ENCODE measurements around the gene FOXS1. TPM values are rescaled to one million over a fixed set of nuclear protein-coding genes. Genes with fewer than 3 reads are reported as not detected.

Gene FOXS1
- total RNA-seq (1 to 10 TPM in 2 of 4 donors, under 1 TPM in 2; 0.59 to 3.8 (median 1.2) TPM), polyA plus RNA-seq (1 to 10 TPM in 1 of 3 donors, under 1 TPM in 2; 0.65 to 1.3 (median 0.87) TPM)
- long read RNA-seq, donor 1, partial matches to known transcripts, result 0 of 1 reads
- long read RNA-seq, donor 1, other reads (novel, unspliced or antisense), result 0 of 1 reads
- long read RNA-seq, donor 2, partial matches to known transcripts, result 0 of 1 reads
- long read RNA-seq, donor 2, other reads (novel, unspliced or antisense), result 0 of 1 reads

GRCh38 chr20:31845300-31845863 is at the start of gene FOXS1:
Gene FOXS1, minus strand, starts transcription at chr20:31845604. Its CDS starts 62 bp downstream, at chr20:31845542.
- peak within 1 kb of the TSS; percentile 53 for H3K4me3 ChIP-seq
- no peaks in the 10 kb centered on the region for H3K9me3 ChIP-seq
- peaks cover 0 to 16% (median 3%) of the 10 kb centered on the region in 3 donors for H3K27me3 ChIP-seq (ENCODE audit: insufficient read depth in 3 of 3, low read length in 2 of 3)
- H3K27ac ChIP-seq, result peak within 1 kb of the TSS; percentile 36
- intact Hi-C loops (cut with DNase I), result no loop called here
- WGBS, 3 donors, result 37 to 52% (median 44%) methylated on average over 21 of the region's 21 CpGs
- H3K4me1 ChIP-seq, result no peaks in the 10 kb centered on the region
- H3K36me3 ChIP-seq (ENCODE audit: insufficient read depth in 1 of 2, low read depth in 1 of 2), result no peaks in the 10 kb centered on the region
- ATAC-seq (peak in 3 of 4 donors; percentile 9 to 32 (median 19)), DNase-seq (peak in 1 of 2 donors; percentile 65)
- TF ChIP-seq, protein P1, sequence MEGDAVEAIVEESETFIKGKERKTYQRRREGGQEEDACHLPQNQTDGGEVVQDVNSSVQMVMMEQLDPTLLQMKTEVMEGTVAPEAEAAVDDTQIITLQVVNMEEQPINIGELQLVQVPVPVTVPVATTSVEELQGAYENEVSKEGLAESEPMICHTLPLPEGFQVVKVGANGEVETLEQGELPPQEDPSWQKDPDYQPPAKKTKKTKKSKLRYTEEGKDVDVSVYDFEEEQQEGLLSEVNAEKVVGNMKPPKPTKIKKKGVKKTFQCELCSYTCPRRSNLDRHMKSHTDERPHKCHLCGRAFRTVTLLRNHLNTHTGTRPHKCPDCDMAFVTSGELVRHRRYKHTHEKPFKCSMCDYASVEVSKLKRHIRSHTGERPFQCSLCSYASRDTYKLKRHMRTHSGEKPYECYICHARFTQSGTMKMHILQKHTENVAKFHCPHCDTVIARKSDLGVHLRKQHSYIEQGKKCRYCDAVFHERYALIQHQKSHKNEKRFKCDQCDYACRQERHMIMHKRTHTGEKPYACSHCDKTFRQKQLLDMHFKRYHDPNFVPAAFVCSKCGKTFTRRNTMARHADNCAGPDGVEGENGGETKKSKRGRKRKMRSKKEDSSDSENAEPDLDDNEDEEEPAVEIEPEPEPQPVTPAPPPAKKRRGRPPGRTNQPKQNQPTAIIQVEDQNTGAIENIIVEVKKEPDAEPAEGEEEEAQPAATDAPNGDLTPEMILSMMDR (IDR thresholded peaks at IDR 0.05), result no peak

GRCh38 chr20:31890646-31891045 is 45.2 kb upstream of the FOXS1 start:
- Histone ChIP-seq H3K27me3 (ENCODE audit: insufficient read depth in 3 of 3, low read length in 2 of 3) (peaks cover 0 to 3% (median 0%) of the 10 kb centered on the region in 3 donors), H3K4me1 (no peaks in the 10 kb centered on the region), H3K27ac (no peak overlapping the region), H3K9me3 (no peaks in the 10 kb centered on the region), H3K4me3 (no peak overlapping the region), H3K36me3 (ENCODE audit: insufficient read depth in 1 of 2, low read depth in 1 of 2) (no peaks in the 10 kb centered on the region)
- TF ChIP-seq, protein P1 (IDR thresholded peaks at IDR 0.05), result no peak
- intact Hi-C loops (cut with DNase I), result no loop called here
- 50 to 63% (median 58%) methylated on average over 8 of the region's 8 CpGs for WGBS, 3 donors
- no peak for DNase-seq
- ATAC-seq, result no peak

DNA sequence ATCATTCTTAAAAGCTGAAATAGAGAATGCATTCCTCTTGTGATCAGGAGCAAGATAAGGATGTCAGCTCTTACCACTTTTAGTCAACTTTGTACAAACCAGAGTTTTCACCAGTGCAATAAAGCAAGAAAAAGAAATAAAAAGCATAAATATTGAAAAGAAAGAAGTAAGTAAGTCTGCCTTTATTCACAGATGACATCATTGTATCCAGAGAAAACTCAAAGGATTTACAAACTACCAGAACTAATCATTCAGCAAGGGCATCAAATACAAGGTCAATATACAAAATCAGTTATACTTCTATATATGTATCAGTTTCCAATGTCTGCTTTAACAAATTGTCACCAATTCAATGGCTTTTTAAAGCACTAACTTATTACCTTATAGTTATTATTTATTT is 38.4 kb upstream of the FOXS1 start:
- ATAC-seq, result no peak
- DNase-seq, result no peak
- no peaks in the 10 kb centered on the region for H3K36me3 ChIP-seq (ENCODE audit: insufficient read depth in 1 of 2, low read depth in 1 of 2)
- TF ChIP-seq, protein P1 (IDR thresholded peaks at IDR 0.05), result no peak
- no peak overlapping the region for H3K4me3 ChIP-seq
- peaks cover 0 to 4% (median 0%) of the 10 kb centered on the region in 3 donors for H3K27me3 ChIP-seq (ENCODE audit: insufficient read depth in 3 of 3, low read length in 2 of 3)
- H3K9me3 ChIP-seq, result no peaks in the 10 kb centered on the region
- H3K4me1 ChIP-seq, result no peaks in the 10 kb centered on the region
- intact Hi-C loops (cut with DNase I), result no loop called here
- H3K27ac ChIP-seq, result no peak overlapping the region

DNA sequence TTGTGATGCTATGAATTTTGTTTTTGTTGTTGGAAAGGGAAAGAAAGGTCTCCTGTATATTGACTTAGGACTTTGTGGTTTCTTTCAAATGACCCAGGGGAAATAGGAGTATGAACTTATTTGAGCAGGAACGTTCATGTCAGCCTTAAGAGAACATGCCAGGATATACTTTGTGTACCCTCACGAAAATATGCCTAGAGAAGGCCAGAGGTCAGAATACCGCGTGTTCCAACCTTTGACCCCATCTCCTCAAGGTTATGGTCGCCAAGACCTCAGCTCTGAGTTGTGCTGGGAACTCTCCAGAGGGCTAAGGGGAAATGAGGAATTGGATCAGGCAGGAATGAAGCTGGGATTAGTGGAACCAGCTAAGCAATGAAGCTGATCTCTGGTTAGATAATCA is 36.5 kb upstream of the FOXS1 start:
- WGBS, 3 donors, result 56 to 58% (median 57%) methylated on average over 5 of the region's 5 CpGs

More for the DNA sequence above, 36.5 kb upstream of the FOXS1 start:
- DNase-seq, result no peak
- H3K9me3 ChIP-seq, result no peaks in the 10 kb centered on the region
- peaks cover 0 to 4% (median 0%) of the 10 kb centered on the region in 3 donors for H3K27me3 ChIP-seq (ENCODE audit: insufficient read depth in 3 of 3, low read length in 2 of 3)
- TF ChIP-seq, protein P1 (IDR thresholded peaks at IDR 0.05), result no peak
- no peak overlapping the region for H3K27ac ChIP-seq
- H3K36me3 ChIP-seq (ENCODE audit: insufficient read depth in 1 of 2, low read depth in 1 of 2), result no peaks in the 10 kb centered on the region
- H3K4me3 ChIP-seq, result no peak overlapping the region
- no peak for ATAC-seq
- no peaks in the 10 kb centered on the region for H3K4me1 ChIP-seq
- intact Hi-C loops (cut with DNase I), result no loop called here
